GM19455 (cell line): ENCODE data around the gene KCNN3.

Source experiments
- ATAC-seq: cut with Tn5 transposase; IDR thresholded peaks from one replicate; pipeline ENCODE4 v1.9.1; 2021; ENCODE audit not compliant: unreplicated experiment

The KCNN3 gene

GRCh38 chr1:154772606-154773506, 97.2 kb downstream of the KCNN3 start:
- ATAC-seq, result no peak

- no peak for ATAC-seq
Observed at GRCh38 chr1:154772056-154772455, 98.0 kb downstream of the KCNN3 start.

- no peak for ATAC-seq
Observed at GRCh38 chr1:154770897-154771594, 99.0 kb downstream of the KCNN3 start.

- no peak for ATAC-seq
Observed at GRCh38 chr1:154769193-154769895, 100.7 kb downstream of the KCNN3 start.

GRCh38 chr1:154768456-154769125, 101.5 kb downstream of the KCNN3 start:
- ATAC-seq, result no peak

- no peak for ATAC-seq
Observed at GRCh38 chr1:154767315-154768240, 102.5 kb downstream of the KCNN3 start.

- no peak for ATAC-seq
Observed at GRCh38 chr1:154765970-154766369, 104.1 kb downstream of the KCNN3 start.

GRCh38 chr1:154764773-154765172, 105.3 kb downstream of the KCNN3 start:
- ATAC-seq, result no peak

- no peak for ATAC-seq
Observed at GRCh38 chr1:154764181-154764580, 105.9 kb downstream of the KCNN3 start.

GRCh38 chr1:154760469-154760933, 109.6 kb downstream of the KCNN3 start:
- no peak for ATAC-seq

GRCh38 chr1:154759793-154760192, 110.3 kb downstream of the KCNN3 start:
- ATAC-seq, result no peak

- no peak for ATAC-seq
Observed at GRCh38 chr1:154759196-154759595, 110.9 kb downstream of the KCNN3 start.

GRCh38 chr1:154758346-154758745, 111.7 kb downstream of the KCNN3 start:
- no peak for ATAC-seq

GRCh38 chr1:154756793-154757548, 113.1 kb downstream of the KCNN3 start:
- no peak for ATAC-seq

GRCh38 chr1:154755858-154756730, 114.0 kb downstream of the KCNN3 start:
- ATAC-seq, result no peak

- no peak for ATAC-seq
Observed at GRCh38 chr1:154753426-154753825, 116.7 kb downstream of the KCNN3 start.

GRCh38 chr1:154752273-154753030, 117.6 kb downstream of the KCNN3 start:
- ATAC-seq, result no peak
